Spleen (tissue), 11 donors: ENCODE results near the gene YIPF1. TPM values are rescaled to one million over a fixed set of nuclear protein-coding genes. Genes with fewer than 3 reads are reported as not detected.

Experiments used
- DNase-seq: peaks from one replicate; pipeline ENCODE4 v3.0.0-alpha.2; 2020
- H3K27ac ChIP-seq, 8 donors: fragments of 200-600 bp; sonication (generic) in 7 of 8; 1 replicate in 4 of 8; 2 replicates in 4 of 8; pipeline versions ENCODE4 v1.5.0 to v1.8.0; 2016 to 2021; ENCODE audit warnings: inconsistent platforms in 4 of 8, mild to moderate bottlenecking in 4 of 8, moderate library complexity in 1 of 8
- H3K27me3 ChIP-seq, 7 donors: fragments of 200-600 bp; sonication (generic) in 6 of 7; replicated peaks in 1 of 7; 1 replicate in 4 of 7; 2 replicates in 3 of 7; pipeline versions ENCODE4 v1.5.0 to v1.8.0; 2016 to 2021; ENCODE audit warnings: inconsistent platforms in 3 of 7, mild to moderate bottlenecking in 1 of 7
- H3K36me3 ChIP-seq, 6 donors: fragments of 200-600 bp; sonication (generic) in 5 of 6; 1 replicate in 4 of 6; 2 replicates in 2 of 6; pipeline versions ENCODE4 v1.5.0 to v1.8.0; 2016 to 2021; ENCODE audit warnings: inconsistent platforms in 2 of 6
- H3K4me1 ChIP-seq, 6 donors: fragments of 200-600 bp; sonication (generic) in 5 of 6; 1 replicate in 3 of 6; 2 replicates in 3 of 6; pipeline versions ENCODE4 v1.5.0 to v1.8.0; 2016 to 2021; ENCODE audit warnings: inconsistent platforms in 3 of 6
- H3K4me3 ChIP-seq, 8 donors: fragments of 200-600 bp; sonication (generic) in 7 of 8; 1 replicate in 4 of 8; 2 replicates in 4 of 8; pipeline versions ENCODE4 v1.5.0 to v1.8.0; 2016 to 2021; ENCODE audit warnings: inconsistent platforms in 4 of 8, mild to moderate bottlenecking in 4 of 8, moderate library complexity in 2 of 8
- H3K9me3 ChIP-seq, 8 donors: fragments of 200-600 bp; sonication (generic) in 7 of 8; 1 replicate in 4 of 8; 2 replicates in 4 of 8; pipeline versions ENCODE4 v1.5.0 to v1.8.0; 2016 to 2021; ENCODE audit warnings: inconsistent platforms in 4 of 8
- CTCF ChIP-seq, 11 experiments: fragments of 200-600 bp in 7 of 11; fragments of 450-650 bp in 4 of 11; sonication (generic) in 4 of 11; IDR thresholded peaks in 8 of 11; conservative IDR thresholded peaks in 3 of 11; 1 replicate in 7 of 11; 2 replicates in 4 of 11; pipeline versions ENCODE4 v1.4.0 to v1.8.0; 2016 to 2021; ENCODE audit warnings: antibody characterized with exemption in 11 of 11, inconsistent platforms in 4 of 11, mild to moderate bottlenecking in 1 of 11
- POLR2A ChIP-seq, 3 donors: fragments of 450-650 bp; IDR thresholded peaks; one replicate each; pipeline ENCODE4 v1.5.1; 2017; ENCODE audit warnings: antibody characterized with exemption in 3 of 3, mild to moderate bottlenecking in 1 of 3
- POLR2AphosphoS5 ChIP-seq, 3 donors: sonication (generic); formaldehyde crosslinking; IDR thresholded peaks; one replicate each; pipeline ENCODE4 v1.5.1; 2017; ENCODE audit warnings: antibody characterized with exemption in 3 of 3
- WGBS, 5 donors: extraction: QIAGEN DNeasy Blood & Tissue Kit in 3 of 5; methylation state at CpG; one replicate each; pipeline versions ENCODE4 v1.1.5 to v1.1.7; 2013 to 2018; 5-methylcytosine and 5-hydroxymethylcytosine counted together
- intact Hi-C: fragments of 100-400 bp; cut with DNase I; formaldehyde crosslinking; loops from one replicate; pipeline ENCODE4 v1.15.0; 2023; ENCODE audit warnings: low total_unique reads
- polyA plus RNA-seq, 3 donors: library from polyadenylated mRNA; stranded (reverse); fragments of 200-250 nt; gene quantifications; one replicate each; pipeline ENCODE4 v1.2.1, GENCODE V29; 2013
- total RNA-seq, 7 donors: library from RNA; depleted of rRNA in 3 of 7; stranded (reverse); fragments of >200 nt in 3 of 7; fragmentation: NEBNext Ultra II Directional in 4 of 7; extraction: Animal tissue kit (Norgen Biotek cat#: 25700) in 4 of 7; gene quantifications; one replicate each; pipeline versions ENCODE4 v1.1.0 to v1.2.1, GENCODE V29; 2016 to 2021
- donor health status: healthy with polysubstance abuse.
- donor health status: DM: no; HTN: no; CAD: no; lungs with moderate emphysema.
- donor health status: DM: no; HTN: no; CAD: no.
- donor health status: Bipolar disorder and iron deficiency.
- donor health status: healthy.
- donor health status: DM: no; HTN: no; CAD: no.
- donor health status: DM: yes; HTN: yes; CAD: no.

YIPF1 gene
- total and polyA plus RNA-seq, 10 donors: 15.2 to 39.7 (median 22.0) TPM

GRCh38 chr1:53911442-53911841, 21.8 kb upstream of the YIPF1 start:
- Histone ChIP-seq H3K4me1 (no peaks in the 10 kb centered on the region), H3K27ac (no peak overlapping the region), H3K36me3 (peaks cover 0 to 60% (median 9%) of the 10 kb centered on the region in 6 donors), H3K9me3 (no peaks in the 10 kb centered on the region), H3K27me3 (no peaks in the 10 kb centered on the region), H3K4me3 (no peak overlapping the region)
- TF ChIP-seq CTCF (IDR thresholded peaks at IDR 0.05 in 8 of 11, conservative IDR thresholded peaks at IDR 0.05 in 3 of 11) (no peak), POLR2A (IDR thresholded peaks at IDR 0.05) (no peak), POLR2AphosphoS5 (IDR thresholded peaks at IDR 0.05) (no peak)
- 95 to 100% (median 97%) methylated on average over 4 of the region's 4 CpGs for WGBS, 5 donors
- DNase-seq: no peak
- intact Hi-C loops: no loop called here

- Histone ChIP-seq H3K36me3 (peaks cover 0 to 53% (median 5%) of the 10 kb centered on the region in 6 donors), H3K4me1 (no peaks in the 10 kb centered on the region), H3K27me3 (no peaks in the 10 kb centered on the region), H3K27ac (no peak overlapping the region), H3K9me3 (no peaks in the 10 kb centered on the region), H3K4me3 (no peak overlapping the region)
- intact Hi-C loops: no loop called here
- 85 to 96% (median 91%) methylated on average over 3 of the region's 3 CpGs for WGBS, 5 donors
- DNase-seq: no peak
- no peak for TF ChIP-seq POLR2AphosphoS5 (IDR thresholded peaks at IDR 0.05)
- TF ChIP-seq CTCF (IDR thresholded peaks at IDR 0.05 in 8 of 11, conservative IDR thresholded peaks at IDR 0.05 in 3 of 11): no peak
- no peak for TF ChIP-seq POLR2A (IDR thresholded peaks at IDR 0.05)
These were observed 20.3 kb upstream of the YIPF1 start for GRCh38 chr1:53909946-53910345.

- no peak overlapping the region for H3K4me3 ChIP-seq
- peaks cover 0 to 18% (median 0%) of the 10 kb centered on the region in 6 donors for H3K36me3 ChIP-seq
- 85 to 91% (median 88%) methylated on average over 4 of the region's 4 CpGs for WGBS, 5 donors
- intact Hi-C loops: no loop called here
- H3K9me3 ChIP-seq: no peaks in the 10 kb centered on the region
- TF ChIP-seq POLR2AphosphoS5 (IDR thresholded peaks at IDR 0.05) (no peak), CTCF (IDR thresholded peaks at IDR 0.05 in 8 of 11, conservative IDR thresholded peaks at IDR 0.05 in 3 of 11) (no peak), POLR2A (IDR thresholded peaks at IDR 0.05) (no peak)
- no peaks in the 10 kb centered on the region for H3K4me1 ChIP-seq
- no peaks in the 10 kb centered on the region for H3K27me3 ChIP-seq
- no peak for DNase-seq
- no peak overlapping the region for H3K27ac ChIP-seq
These were observed 16.5 kb upstream of the YIPF1 start for GRCh38 chr1:53906121-53906520.

GRCh38 chr1:53905509-53905908, 15.9 kb upstream of the YIPF1 start:
- intact Hi-C loops: no loop called here
- Histone ChIP-seq H3K4me1 (no peaks in the 10 kb centered on the region), H3K27me3 (no peaks in the 10 kb centered on the region), H3K36me3 (peaks cover 0 to 18% (median 0%) of the 10 kb centered on the region in 6 donors), H3K27ac (no peak overlapping the region), H3K9me3 (no peaks in the 10 kb centered on the region), H3K4me3 (no peak overlapping the region)
- TF ChIP-seq CTCF (IDR thresholded peaks at IDR 0.05 in 8 of 11, conservative IDR thresholded peaks at IDR 0.05 in 3 of 11): no peak
- no peak for TF ChIP-seq POLR2AphosphoS5 (IDR thresholded peaks at IDR 0.05)
- TF ChIP-seq POLR2A (IDR thresholded peaks at IDR 0.05): no peak
- 96 to 97% (median 96%) methylated on average over 8 of the region's 8 CpGs for WGBS, 5 donors
- DNase-seq: no peak
